PC-3 (cell line): Measurements from ENCODE around the gene HIPK1.

Experiments used
- CTCF ChIP-seq: fragments of 300-600 bp; sonication (generic); conservative IDR thresholded peaks from 2 replicates; pipeline ENCODE4 v1.5.1; 2017; ENCODE audit warnings: antibody characterized with exemption, low read depth, mild to moderate bottlenecking, low read length
- EZH2phosphoT487 ChIP-seq: fragments of 300-600 bp; sonication (generic); IDR thresholded peaks from 2 replicates; pipeline ENCODE4 v1.6.1; 2018; ENCODE audit warnings: mild to moderate bottlenecking, antibody characterized with exemption, low read length, borderline replicate concordance

DNA sequence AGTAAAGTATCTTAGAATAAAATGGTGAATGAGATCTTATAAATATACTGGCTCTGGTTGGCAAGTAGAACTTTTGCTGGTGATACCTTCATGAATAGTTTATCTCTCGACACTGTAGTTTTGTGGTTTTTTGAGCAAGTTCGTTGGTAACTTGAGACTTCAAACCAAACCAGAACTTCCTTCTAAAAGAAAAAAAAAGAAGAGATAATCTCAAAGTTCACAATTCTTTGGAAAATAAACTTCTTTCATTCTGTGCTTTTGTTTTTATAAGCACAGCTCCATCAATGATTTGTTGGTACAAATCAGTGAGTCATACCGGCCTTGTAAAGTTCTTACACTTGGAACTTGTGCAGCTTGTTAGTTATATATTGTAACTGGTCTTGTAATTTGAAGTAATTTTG is 2.3 kb downstream of the HIPK1 start:
- TF ChIP-seq CTCF (no peak), EZH2phosphoT487 (no peak)
